ENCODE measurements around the gene KRT39. TPM values are rescaled to one million over a fixed set of nuclear protein-coding genes. Genes with fewer than 3 reads are reported as not detected.
A peak's percentile ranks its signal among the peaks of the same experiment; 100 is the strongest.

Gene KRT39
- total RNA-seq, 2 donors from 2014 or later = not detected

- WGBS, 2 experiments (ENCODE audit: insufficient coverage in 1 of 2, insufficient read length in 1 of 2) = 86% methylated on average over 3 of the region's 3 CpGs; no CpG with 5 or more reads in 1 of the 2 experiments
- Histone ChIP-seq H3K4me3 (ENCODE audit: low read length) (no peak overlapping the region), H3K36me3 (ENCODE audit: control insufficient read depth, insufficient read depth, low read length) (no peaks in the 10 kb centered on the region), H3K9ac (ENCODE audit: extremely low read depth, low read length, poor library complexity, severe bottlenecking) (no peak overlapping the region), H3K27me3 (ENCODE audit: control insufficient read depth, insufficient read depth, low read length, poor library complexity, severe bottlenecking) (peaks cover 81% of the 10 kb centered on the region), H3K4me1 (ENCODE audit: control insufficient read depth, insufficient read depth, low read length) (no peaks in the 10 kb centered on the region), H3K9me3 (ENCODE audit: control insufficient read depth, low read length) (no peaks in the 10 kb centered on the region), H3K27ac (ENCODE audit: low read depth, low read length) (no peak overlapping the region)
- no peak for TF ChIP-seq CTCF (conservative IDR thresholded peaks at IDR 0.05)
- no peak overlapping the region for H3K27ac Mint-ChIP-seq
- peaks cover 59% of the 10 kb centered on the region for H3K27me3 Mint-ChIP-seq (ENCODE audit: insufficient read depth)
- DNase-seq = no peak
- no peak overlapping the region for H3K4me3 Mint-ChIP-seq
- H3K36me3 Mint-ChIP-seq (ENCODE audit: low read depth) = no peaks in the 10 kb centered on the region
- H3K4me1 Mint-ChIP-seq = peaks cover 14% of the 10 kb centered on the region
- H3K9me3 Mint-ChIP-seq = no peaks in the 10 kb centered on the region
Observed at GRCh38 chr17:40938981-40939380, 27.8 kb downstream of the KRT39 start.

GRCh38 chr17:40937384-40937819 is 29.3 kb downstream of the KRT39 start, which contains the start of gene KRT23:
Gene KRT23 (minus strand): TSS chr17:40937646. CDS start chr17:40936603, 1,043 bp downstream.
- Mint-ChIP-seq H3K4me3 (no peak within 1 kb of the TSS), H3K9me3 (no peaks in the 10 kb centered on the region), H3K27ac (peak within 1 kb of the TSS; percentile 72), H3K36me3 (ENCODE audit: low read depth) (no peaks in the 10 kb centered on the region), H3K27me3 (ENCODE audit: insufficient read depth) (peaks cover 51% of the 10 kb centered on the region), H3K4me1 (peaks cover 13% of the 10 kb centered on the region)
- no peak within 1 kb of the TSS for H3K4me3 ChIP-seq (ENCODE audit: low read length)
- WGBS, 2 experiments (ENCODE audit: insufficient coverage in 1 of 2, insufficient read length in 1 of 2) = 36 to 67% methylated on average over 3 to 9 of the region's 9 CpGs
- no peaks in the 10 kb centered on the region for H3K36me3 ChIP-seq (ENCODE audit: control insufficient read depth, insufficient read depth, low read length)
- no peaks in the 10 kb centered on the region for H3K9me3 ChIP-seq (ENCODE audit: control insufficient read depth, low read length)
- H3K9ac ChIP-seq (ENCODE audit: extremely low read depth, low read length, poor library complexity, severe bottlenecking) = no peak within 1 kb of the TSS
- H3K27ac ChIP-seq (ENCODE audit: low read depth, low read length) = no peak within 1 kb of the TSS
- peak; percentile 78 for DNase-seq
- H3K27me3 ChIP-seq (ENCODE audit: control insufficient read depth, insufficient read depth, low read length, poor library complexity, severe bottlenecking) = peaks cover 68% of the 10 kb centered on the region
- H3K4me1 ChIP-seq (ENCODE audit: control insufficient read depth, insufficient read depth, low read length) = no peaks in the 10 kb centered on the region
- TF ChIP-seq CTCF (conservative IDR thresholded peaks at IDR 0.05) = no peak

GRCh38 chr17:40936976-40937375 is 29.8 kb downstream of the KRT39 start:
- no peak overlapping the region for H3K27ac ChIP-seq (ENCODE audit: low read depth, low read length)
- no peaks in the 10 kb centered on the region for H3K4me1 ChIP-seq (ENCODE audit: control insufficient read depth, insufficient read depth, low read length)
- no peak overlapping the region for H3K9ac ChIP-seq (ENCODE audit: extremely low read depth, low read length, poor library complexity, severe bottlenecking)

More at GRCh38 chr17:40936976-40937375, 29.8 kb downstream of the KRT39 start:
- H3K9me3 ChIP-seq (ENCODE audit: control insufficient read depth, low read length) = no peaks in the 10 kb centered on the region
- no peaks in the 10 kb centered on the region for H3K9me3 Mint-ChIP-seq
- no peak for TF ChIP-seq CTCF (conservative IDR thresholded peaks at IDR 0.05)
- peaks cover 13% of the 10 kb centered on the region for H3K4me1 Mint-ChIP-seq
- no peak overlapping the region for H3K4me3 ChIP-seq (ENCODE audit: low read length)
- peaks cover 65% of the 10 kb centered on the region for H3K27me3 ChIP-seq (ENCODE audit: control insufficient read depth, insufficient read depth, low read length, poor library complexity, severe bottlenecking)
- no peaks in the 10 kb centered on the region for H3K36me3 Mint-ChIP-seq (ENCODE audit: low read depth)
- peaks cover 49% of the 10 kb centered on the region for H3K27me3 Mint-ChIP-seq (ENCODE audit: insufficient read depth)
- no peak overlapping the region for H3K4me3 Mint-ChIP-seq
- DNase-seq = peak; percentile 67
- H3K36me3 ChIP-seq (ENCODE audit: control insufficient read depth, insufficient read depth, low read length) = no peaks in the 10 kb centered on the region
- 64% methylated on average over 3 of the region's 5 CpGs; no CpG with 5 or more reads in 1 of the 2 experiments for WGBS, 2 experiments (ENCODE audit: insufficient coverage in 1 of 2, insufficient read length in 1 of 2)
- H3K27ac Mint-ChIP-seq = peak overlapping the region; percentile 72

Data from endodermal cell (in vitro differentiated cells).